Stimulated activated CD8-positive, alpha-beta memory T cell treated with anti-CD3 and anti-CD28 coated beads, Interleukin-2, amount 100 ng/mL, for 48 hours (primary cell): Measurements from ENCODE around the gene GPX4.

Experiments
- DNase-seq, 2 donors: peaks; one replicate each; pipeline ENCODE4 v3.0.0-alpha.2; 2020; ENCODE audit warnings: low read depth in 2 of 2

The GPX4 gene

DNA sequence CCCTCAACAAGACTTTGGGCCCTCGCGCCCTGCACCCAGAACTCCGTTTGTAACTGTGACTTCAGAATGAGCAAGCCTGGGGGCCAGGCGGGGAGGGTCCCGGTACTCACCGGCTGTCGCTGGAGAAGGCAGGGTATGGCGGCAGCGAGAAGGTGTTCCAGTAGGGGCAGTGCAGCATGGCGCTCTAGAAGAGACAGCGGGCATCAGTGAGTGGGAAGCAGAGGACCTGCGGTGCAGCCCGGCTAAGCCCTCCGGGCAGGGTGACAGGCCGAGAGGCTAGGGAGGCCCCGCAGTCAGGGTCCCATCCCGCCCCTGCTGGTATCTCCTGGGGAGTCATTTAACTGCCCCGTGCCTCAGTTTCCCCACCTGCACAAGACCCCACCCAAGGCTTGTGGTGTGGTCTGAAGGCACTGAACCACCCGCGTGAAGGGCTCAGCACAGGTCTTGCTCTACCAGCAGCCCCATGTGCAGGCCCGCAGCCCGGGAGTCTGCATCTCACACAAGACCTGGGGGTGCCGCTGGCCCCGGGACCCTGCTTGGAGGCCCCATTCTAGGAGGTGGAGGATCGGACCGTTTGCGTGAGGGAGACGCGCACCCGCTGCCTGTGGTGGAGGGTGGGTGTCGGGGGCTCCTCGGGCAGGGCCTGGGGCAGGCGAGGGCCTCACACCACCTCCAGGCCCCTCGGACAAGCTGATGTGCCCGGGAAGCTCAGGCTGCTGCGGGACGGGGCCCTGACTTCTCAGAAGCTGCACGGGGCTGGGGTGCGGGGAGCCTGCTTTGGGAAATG is 45.7 kb downstream of the GPX4 start:
- no peak for DNase-seq

DNA sequence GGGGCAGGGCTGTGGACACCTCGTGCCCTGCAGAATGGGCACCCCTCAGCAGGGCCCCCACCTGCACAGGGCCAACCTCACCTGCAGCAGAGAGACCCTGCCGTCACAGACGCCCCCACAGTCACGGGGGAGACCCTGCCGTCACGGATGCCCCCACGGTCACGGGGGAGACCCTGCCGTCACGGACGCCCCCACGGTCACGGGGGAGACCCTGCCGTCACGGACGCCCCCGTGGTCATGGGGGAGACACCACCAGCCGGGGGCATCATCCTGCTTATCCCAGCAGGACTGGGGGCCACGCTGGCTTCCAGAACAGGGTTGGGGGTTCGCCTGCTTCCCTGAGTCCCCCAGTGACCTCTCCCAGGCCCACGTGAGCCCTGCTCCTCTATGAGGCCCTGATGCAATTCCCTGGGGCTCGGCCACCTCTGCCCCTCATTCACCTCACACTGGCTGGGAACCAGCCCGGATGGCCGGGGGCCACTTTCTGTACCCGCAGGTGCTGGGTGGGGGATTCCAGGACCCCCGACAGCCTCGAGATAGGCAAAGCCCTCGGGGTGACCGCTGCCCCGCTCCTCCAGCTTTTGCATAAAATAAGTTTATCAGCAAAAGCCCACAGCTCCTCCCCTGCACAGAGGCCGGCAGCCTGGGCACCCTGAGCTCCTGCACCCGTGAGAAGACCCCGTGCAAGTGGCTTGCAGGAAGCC is 46.7 kb downstream of the GPX4 start:
- DNase-seq = no peak

DNA sequence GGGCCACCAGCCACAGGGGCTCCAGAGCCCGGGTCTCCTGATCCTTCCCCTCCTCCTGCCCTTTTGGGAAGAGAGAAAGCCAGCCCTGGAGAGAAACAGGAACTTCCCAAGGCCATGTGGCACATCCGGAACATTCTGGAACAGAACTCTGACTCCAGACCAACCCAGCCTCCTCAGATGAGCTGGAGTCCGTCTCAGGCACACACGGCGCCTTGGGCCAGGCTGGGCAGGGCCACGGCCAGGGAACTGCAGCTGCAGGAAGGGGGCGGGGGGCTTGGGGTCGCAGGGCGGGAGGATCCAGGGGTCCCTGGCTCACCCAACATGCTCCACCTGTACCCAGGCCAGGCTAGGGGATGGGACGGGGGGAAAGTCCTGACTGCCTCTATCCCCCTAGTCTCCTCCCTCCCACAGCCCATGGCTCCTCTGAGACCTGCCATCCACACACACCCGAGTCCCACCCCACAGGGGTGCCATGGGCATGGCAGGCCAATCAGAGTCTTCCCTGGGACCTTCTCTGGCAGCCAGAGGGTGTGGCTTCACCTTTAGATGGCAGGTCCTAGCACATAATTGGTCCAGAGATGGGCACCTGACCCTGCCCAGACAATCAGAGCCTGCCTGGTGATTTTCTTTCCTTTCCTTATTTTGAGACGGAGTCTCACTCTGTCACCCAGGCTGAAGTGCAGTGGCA is 47.4 kb downstream of the GPX4 start:
- DNase-seq = no peak

DNA sequence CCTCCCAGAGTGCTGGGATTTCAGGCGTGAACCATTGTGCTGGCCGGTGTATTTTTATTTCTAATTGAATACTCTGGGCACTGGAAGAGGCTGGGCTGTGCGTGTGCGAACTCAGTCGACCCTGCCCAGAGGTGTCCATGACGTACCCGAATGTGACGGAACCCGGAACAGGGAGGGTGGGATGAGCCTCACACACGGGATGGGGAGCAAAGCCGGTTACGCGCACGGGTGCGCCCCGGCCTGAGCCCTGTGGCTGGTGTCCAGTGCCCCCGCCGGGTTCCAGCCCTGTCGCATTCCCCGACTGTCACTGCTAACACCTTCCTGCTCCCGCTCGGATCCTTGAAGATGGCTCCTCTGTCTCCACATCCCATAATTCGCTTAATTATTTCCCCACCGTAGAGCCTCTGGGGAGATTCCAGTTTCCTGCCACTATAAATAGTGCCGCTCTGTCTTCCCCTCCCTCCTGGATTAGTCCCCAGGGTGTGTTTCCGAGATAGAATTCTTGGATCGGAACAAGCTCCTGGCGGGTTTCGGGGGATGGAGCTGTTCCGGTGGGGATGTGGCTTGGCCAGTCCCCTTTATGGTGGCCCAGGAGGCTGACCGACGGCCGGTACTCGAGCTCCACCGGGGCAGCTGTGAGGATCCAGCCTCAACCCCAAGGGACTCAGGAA is 48.3 kb downstream of the GPX4 start:
- no peak for DNase-seq

DNA sequence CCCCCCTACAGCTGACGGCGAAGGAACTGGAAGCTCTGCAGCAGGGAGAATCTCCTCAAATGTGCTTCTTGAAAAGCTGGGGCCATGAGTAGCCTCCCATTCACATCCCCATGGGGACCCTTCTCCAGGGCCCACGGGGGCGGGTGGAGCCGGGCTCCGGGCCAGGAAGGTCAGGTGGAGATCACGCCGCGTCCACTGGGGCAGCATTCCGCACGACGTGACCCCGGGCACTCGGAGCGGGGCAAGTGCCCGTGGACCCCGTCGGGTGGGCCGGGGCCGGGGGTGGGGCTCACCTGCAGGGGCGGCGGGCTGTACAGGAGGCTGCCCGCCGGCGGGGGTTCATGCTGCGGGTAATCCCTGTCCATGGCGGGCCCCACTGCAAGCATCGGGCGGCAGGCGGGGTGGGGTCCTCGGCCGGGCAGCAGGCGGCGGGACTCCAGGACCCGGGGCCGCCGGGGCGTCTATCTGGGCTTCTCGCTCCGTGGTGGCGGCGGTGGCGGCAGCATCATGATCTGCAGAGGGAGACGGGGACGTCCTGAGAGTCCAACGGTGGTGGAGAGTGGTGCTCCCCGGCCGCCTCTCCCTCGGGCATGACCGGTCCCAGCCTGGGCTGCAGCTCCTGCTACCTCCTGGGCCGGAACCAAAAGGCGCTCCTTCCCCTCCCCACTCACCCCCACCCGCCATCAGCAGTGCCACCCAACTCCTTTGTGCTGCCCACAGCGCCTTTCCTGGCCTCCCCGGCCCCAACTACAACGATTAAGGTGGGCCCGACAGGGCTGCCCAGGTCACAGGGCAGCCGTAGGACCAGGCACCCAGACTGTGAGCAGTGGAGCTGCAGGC is 50.3 kb downstream of the GPX4 start:
- DNase-seq = no peak

DNA sequence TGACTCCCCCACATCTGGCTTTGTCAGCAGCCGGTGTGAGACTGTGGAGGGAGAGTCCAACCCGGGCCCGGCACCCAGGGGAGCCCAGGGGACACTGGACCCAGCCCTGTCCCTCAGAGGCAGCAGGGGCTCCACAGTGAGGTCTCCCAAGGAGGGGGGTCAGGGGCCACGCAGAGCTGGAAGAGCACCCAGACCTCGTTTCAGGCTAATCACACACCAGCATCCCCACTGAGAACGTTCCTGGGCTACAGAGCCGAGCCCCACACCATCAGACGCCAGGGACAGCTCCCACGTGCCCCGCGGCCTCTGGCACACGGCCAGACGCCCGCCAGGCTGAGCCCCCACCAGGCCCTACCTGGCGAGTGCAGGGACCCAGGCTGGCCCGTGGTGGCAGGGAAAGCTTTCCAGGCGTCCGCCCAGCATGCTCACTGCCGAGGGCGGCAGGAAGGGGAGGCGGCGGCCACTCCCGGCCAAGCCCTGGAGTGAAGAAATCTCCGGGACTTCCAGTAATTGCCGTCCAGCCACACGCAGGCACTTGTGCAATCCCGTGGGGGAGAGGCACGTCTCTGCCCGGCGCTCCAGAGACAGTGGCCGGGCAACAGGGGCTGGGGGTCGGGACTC is 51.0 kb downstream of the GPX4 start:
- no peak for DNase-seq

DNA sequence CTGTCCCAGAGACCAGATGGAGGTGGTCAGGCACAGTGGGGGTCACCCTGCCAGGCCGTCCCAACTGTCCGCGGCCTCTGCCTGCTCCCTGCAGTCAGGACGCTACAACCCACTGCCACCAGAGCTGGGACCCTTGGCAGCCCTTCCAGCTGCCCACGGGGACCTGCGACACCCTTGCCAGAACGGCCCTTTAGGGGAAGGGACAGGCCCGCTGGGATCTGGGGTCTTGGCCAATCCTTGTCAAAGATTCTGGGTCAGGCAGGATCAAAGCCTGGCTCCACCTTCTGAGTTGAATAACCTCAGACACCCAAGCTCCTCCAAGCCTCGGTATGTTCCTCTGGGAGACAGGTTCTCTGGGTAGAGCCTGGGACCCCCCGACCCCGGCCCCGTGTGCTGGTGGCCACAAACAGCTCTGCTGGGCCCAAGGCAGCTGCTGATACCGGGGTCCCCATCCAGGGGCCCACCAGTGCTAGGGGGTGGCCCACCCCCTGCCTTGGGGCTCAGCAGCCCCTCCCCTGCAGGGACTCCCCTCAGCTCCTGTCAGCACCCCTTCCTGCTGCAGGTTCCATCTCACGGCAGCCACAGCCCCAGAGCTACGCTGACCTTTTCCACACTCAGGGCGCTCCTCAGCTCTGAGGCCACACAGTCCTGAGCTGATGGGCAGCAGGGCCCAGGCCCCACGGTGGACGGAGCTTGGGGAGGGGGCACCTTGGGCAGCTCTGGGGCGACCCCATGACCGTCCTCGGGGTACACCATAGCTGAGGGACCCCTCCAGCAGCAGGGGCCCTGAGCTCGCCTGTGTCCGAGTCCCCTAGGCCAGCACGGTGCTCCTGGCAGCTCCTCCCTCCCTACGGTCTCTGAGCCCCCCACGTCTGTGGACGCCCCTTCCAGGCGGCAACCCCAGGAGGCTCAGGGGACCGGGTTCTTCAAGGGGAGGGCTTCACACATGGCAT is 51.8 kb downstream of the GPX4 start:
- DNase-seq = no peak
